GM12878 (cell line): ENCODE measurements around the gene PLS3.

Source experiments
- CTCF ChIP-seq, 3 experiments: IDR thresholded peaks in 2 of 3; conservative IDR thresholded peaks in 1 of 3; 2 replicates each; pipeline ENCODE4 v1.5.1; 2011; ENCODE audit warnings: low read depth in 3 of 3, low read length in 3 of 3, mild to moderate bottlenecking in 3 of 3, control low read depth in 2 of 3, moderate library complexity in 2 of 3, inconsistent platforms in 1 of 3, mixed read lengths in 1 of 3; ENCODE audit not compliant: control insufficient read depth in 2 of 3, insufficient read depth in 1 of 3; ENCODE audit errors: extremely low read depth in 1 of 3
- FOXM1 ChIP-seq: IDR thresholded peaks from 2 replicates; pipeline ENCODE4 v1.6.1; 2012; ENCODE audit warnings: low read depth, mild to moderate bottlenecking, inconsistent platforms, low read length, moderate library complexity
- MAX ChIP-seq: IDR thresholded peaks from 2 replicates; pipeline ENCODE4 v1.6.1; 2012; ENCODE audit warnings: low read depth, low read length, improper control_type of control experiment
- MXI1 ChIP-seq: fragments of 150-350 bp; IDR thresholded peaks from 2 replicates; pipeline ENCODE4 v1.6.1; 2011; ENCODE audit warnings: low read depth, mild to moderate bottlenecking, inconsistent platforms, low read length, improper control_type of control experiment
- NR2C2 ChIP-seq: IDR thresholded peaks from 2 replicates; pipeline ENCODE4 v1.6.1; 2011; ENCODE audit warnings: borderline replicate concordance, low read depth; ENCODE audit not compliant: control insufficient read depth, insufficient read length
- POLR2A ChIP-seq: IDR thresholded peaks from 2 replicates; pipeline ENCODE4 v1.6.1; 2011; ENCODE audit warnings: low read depth, mild to moderate bottlenecking, low read length
- TBL1XR1 ChIP-seq: IDR thresholded peaks from 2 replicates; pipeline ENCODE4 v1.6.1; 2012; ENCODE audit warnings: low read depth, low read length, improper control_type of control experiment
- ZNF274 ChIP-seq: IDR thresholded peaks from one replicate; pipeline ENCODE4 v1.8.0; 2011; ENCODE audit not compliant: insufficient read length, insufficient read depth
- TF ChIP-seq, protein P1 (sequence below): IDR thresholded peaks from 2 replicates; pipeline ENCODE4 v1.6.1; 2011; ENCODE audit warnings: low read depth, mild to moderate bottlenecking, low read length, moderate library complexity, borderline replicate concordance; ENCODE audit errors: extremely low read depth

GRCh38 chrX:115579786-115580294 lies 18.9 kb downstream of the PLS3 start:
- TF ChIP-seq CTCF (IDR thresholded peaks at IDR 0.05 in 2 of 3, conservative IDR thresholded peaks at IDR 0.05 in 1 of 3; ENCODE audit: control insufficient read depth in 2 of 3, extremely low read depth in 1 of 3, insufficient read depth in 1 of 3, low read depth in 3 of 3, low read length in 3 of 3) (no peak), MAX (no peak), TBL1XR1 (no peak), ZNF274 (no peak), MXI1 (no peak), POLR2A (no peak), FOXM1 (no peak), NR2C2 (no peak)
- TF ChIP-seq, protein P1, sequence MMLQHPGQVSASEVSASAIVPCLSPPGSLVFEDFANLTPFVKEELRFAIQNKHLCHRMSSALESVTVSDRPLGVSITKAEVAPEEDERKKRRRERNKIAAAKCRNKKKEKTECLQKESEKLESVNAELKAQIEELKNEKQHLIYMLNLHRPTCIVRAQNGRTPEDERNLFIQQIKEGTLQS, result no peak
